ENCODE results near the gene IFNA14.
"Not testable (repeated sequence)": the region's sequence is repeated elsewhere in the genome, so short reads cannot be mapped to it uniquely, and the experiment has no call there.

IFNA14 gene

GRCh38 chr9:21213411-21214326, 26.1 kb downstream of the IFNA14 start:
- not testable (repeated sequence) for DNase-seq (ENCODE audit: low spot score)

DNA sequence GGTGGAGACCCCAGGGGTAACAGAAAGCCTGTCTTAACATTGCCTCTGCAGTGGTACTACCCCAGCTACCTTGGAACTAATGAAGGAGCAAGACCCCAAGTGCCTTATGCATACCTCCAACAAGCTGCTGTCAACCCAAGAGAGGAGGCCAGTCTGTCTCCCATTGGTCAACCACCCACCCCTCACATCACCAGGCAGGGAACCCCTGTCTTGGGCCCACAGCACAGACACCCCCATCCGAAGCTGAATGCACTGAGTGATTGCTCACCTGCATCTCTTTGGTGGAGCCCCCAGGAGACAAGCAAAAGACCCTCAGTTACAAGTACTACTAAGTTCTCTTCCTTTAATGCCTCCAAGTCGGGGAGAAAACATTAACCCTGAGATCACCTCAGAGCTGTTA, 27.6 kb downstream of the IFNA14 start:
- peak; percentile 36 for DNase-seq (ENCODE audit: low spot score)

DNA sequence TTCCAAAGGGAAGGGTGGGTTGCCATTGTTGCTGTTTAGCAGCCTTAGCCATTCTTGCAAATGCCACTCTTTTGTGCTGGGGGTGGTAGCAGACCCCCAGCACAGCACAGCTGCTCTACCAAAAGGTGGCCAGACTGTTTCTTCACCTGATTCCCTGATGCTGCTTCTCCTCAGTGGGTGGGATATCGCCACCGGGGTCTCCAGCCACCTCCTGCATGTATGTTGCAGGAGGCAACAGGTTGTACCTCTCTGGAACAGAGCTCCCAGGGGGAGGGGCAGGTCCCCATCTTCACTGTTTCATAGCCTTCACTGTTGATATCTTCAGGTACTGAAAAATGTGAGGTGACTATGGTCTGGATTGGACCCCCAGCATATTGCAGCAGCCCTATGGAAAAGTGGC, 29.0 kb downstream of the IFNA14 start:
- not testable (repeated sequence) for DNase-seq (ENCODE audit: low spot score)

GRCh38 chr9:21210311-21210710, 29.5 kb downstream of the IFNA14 start:
- no peak for DNase-seq (ENCODE audit: low spot score)

DNA sequence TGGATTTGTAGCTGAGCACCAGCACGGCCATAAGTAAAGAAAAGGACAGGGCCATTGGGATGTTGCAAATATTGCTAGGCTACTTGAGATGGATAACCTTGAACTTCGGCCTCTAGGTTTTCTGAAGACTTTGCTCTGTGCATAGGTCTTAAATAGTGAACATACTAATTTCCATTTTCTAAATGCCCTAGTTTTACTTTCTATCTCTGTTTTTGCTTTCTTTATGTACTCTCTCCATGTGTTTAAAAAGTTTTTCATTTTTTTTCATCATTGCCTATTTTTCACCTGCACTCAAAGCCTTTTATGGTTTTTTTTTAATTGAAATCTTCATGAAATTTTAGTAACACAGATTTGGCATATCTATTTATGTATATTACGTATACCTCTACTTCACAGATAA, 32.8 kb downstream of the IFNA14 start, which contains the start of gene IFNA10:
IFNA10 (minus strand) TSS at position 101 of the 400 bp plus-strand sequence; CDS start at position 55, 46 bp downstream.
- not testable (repeated sequence) for DNase-seq (ENCODE audit: low spot score)

DNA sequence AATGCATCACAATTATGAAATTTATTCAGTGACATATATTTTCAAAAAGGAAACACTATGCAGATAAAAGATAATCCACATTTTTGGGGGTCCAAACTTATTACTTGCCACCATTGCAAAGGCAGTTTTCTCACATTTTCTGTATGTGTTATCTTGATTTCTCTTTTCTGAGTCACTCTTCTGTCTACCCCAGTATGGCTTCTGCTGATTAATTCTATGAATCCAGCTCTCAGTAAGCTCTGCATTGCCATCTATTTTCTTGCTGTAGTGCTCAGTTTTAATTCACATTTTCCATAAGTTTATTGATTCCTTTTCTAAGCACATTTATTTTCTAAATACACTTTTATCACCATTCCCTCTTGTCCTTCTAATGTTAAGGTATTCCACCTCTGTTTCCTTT, 34.6 kb downstream of the IFNA14 start:
- no peak for DNase-seq (ENCODE audit: low spot score)

GRCh38 chr9:21202105-21202504, 37.7 kb downstream of the IFNA14 start, which contains the start of gene IFNA7:
TSS of gene IFNA7 (minus strand) at chr9:21202205. CDS start at chr9:21202165, 40 bp downstream.
- DNase-seq (ENCODE audit: low spot score), result not testable (repeated sequence)

DNA sequence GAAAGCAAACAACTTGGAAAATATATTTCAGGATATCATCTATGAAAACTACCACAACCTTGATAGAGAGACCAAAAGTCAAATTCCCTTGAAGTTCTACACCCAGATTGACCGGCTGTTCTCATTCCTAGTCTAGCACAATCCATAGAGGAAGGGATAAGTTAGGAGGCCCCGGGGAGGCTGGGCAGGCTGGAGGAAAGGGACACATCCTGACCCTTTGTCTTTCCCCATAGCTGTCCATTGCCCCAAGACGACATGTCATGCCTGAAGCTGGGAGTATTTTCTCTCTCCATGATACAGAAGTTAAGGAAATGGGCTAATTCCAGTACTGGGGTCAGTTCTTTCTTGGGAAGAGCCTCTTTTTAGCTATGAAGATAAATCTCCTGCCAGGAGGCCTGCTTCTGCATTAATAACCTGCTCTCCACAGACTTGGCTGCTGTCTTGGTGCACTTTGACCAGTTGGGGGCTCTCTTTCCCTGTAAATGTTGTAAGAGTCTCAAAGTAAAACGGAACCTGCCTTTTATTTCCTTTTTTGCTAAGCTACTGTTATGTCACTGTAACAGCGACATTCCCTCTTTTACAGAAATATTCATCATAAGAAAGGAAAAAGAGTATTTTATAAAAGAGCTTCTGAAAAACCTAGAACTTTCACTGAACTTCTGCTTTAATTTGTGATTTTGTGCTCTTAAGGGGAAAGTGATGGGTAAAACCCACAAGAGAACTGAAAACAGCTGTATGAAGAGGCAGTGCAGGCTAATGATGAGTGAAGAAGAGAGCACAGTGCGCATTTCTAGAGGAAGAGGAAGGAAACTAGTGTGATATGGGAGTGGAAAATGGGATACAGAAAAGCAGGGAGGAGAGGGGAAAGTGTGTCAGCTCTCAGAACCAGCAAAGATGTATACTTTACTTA, 44.7 kb downstream of the IFNA14 start:
- DNase-seq (ENCODE audit: low spot score), result not testable (repeated sequence)
